Nephron (organoid): Measurements from ENCODE around the gene ARHGEF25.
"Not testable (repeated sequence)": the region's sequence is repeated elsewhere in the genome, so short reads cannot be mapped to it uniquely, and the experiment has no call there.

Experiments used
- H3K27ac Mint-ChIP-seq, 3 experiments: 2 replicates each; pipeline ENCODE4 v1.8.0; 2020; ENCODE audit warnings: mixed read lengths in 3 of 3, mild to moderate bottlenecking in 2 of 3, moderate library complexity in 1 of 3
- H3K27me3 Mint-ChIP-seq: 2 replicates; pipeline ENCODE4 v1.8.0; 2021; ENCODE audit warnings: low read depth, mild to moderate bottlenecking, moderate library complexity, mixed read lengths
- H3K36me3 Mint-ChIP-seq: 2 replicates; pipeline ENCODE4 v1.8.0; 2020; ENCODE audit warnings: low read depth, mixed read lengths
- H3K4me1 Mint-ChIP-seq: 2 replicates; pipeline ENCODE4 v1.8.0; 2020; ENCODE audit warnings: mixed read lengths
- H3K4me3 Mint-ChIP-seq, 3 experiments: 2 replicates each; pipeline ENCODE4 v1.8.0; 2020; ENCODE audit warnings: mild to moderate bottlenecking in 3 of 3, mixed read lengths in 3 of 3, moderate library complexity in 2 of 3
- H3K9me3 Mint-ChIP-seq: 2 replicates; pipeline ENCODE4 v1.8.0; 2020; ENCODE audit warnings: mixed read lengths
- TF ChIP-seq, protein P1 (sequence below), 3 experiments: fragments of 200-600 bp; sonication (generic); IDR thresholded peaks; one replicate each; pipeline ENCODE4 v1.5.0; 2021; ENCODE audit warnings: antibody characterized with exemption in 3 of 3; ENCODE audit not compliant: unreplicated experiment in 3 of 3

Gene ARHGEF25

DNA sequence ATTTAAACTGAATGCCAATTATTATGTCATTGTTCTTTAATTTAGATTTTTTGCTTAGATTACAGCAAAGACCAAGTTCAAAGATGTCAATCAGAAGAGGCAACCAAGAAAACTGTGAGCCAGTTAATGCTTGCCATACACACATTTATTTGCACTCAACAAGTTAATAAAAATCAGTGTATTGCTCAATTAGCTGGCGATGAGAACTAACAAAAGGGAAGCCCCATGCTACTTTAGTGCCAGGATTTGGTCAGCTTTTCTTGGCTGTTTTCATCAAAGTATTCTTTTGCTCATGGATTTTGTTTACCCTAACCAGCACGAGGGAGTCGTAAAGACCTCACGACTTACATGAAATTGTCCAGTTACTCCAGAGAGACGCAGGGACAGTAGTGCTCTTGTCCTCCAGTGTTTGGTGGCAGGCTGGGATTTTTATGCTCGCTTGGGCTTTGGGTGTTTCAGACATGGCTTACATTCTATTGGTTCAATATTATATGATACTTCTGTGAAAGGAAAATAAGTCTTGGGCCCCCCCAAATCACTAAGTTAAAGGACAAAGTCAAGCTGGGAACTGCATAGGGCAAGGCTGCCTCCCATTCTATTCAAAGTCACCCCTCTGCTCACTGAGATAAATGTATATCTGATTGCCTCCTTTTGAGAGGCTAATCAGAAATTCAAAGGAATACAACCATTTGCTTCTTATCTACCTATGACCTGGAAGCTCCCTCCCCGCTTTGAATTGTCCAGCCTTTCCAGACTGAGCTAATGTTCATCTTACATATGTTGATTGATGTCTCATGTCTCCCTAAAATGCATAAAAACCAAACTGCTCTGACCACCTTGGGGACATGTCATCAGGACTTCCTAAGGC lies 29.2 kb downstream of the ARHGEF25 start:
- H3K4me1 Mint-ChIP-seq, result no peaks in the 10 kb centered on the region
- TF ChIP-seq, protein P1, sequence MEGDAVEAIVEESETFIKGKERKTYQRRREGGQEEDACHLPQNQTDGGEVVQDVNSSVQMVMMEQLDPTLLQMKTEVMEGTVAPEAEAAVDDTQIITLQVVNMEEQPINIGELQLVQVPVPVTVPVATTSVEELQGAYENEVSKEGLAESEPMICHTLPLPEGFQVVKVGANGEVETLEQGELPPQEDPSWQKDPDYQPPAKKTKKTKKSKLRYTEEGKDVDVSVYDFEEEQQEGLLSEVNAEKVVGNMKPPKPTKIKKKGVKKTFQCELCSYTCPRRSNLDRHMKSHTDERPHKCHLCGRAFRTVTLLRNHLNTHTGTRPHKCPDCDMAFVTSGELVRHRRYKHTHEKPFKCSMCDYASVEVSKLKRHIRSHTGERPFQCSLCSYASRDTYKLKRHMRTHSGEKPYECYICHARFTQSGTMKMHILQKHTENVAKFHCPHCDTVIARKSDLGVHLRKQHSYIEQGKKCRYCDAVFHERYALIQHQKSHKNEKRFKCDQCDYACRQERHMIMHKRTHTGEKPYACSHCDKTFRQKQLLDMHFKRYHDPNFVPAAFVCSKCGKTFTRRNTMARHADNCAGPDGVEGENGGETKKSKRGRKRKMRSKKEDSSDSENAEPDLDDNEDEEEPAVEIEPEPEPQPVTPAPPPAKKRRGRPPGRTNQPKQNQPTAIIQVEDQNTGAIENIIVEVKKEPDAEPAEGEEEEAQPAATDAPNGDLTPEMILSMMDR (IDR thresholded peaks at IDR 0.05; ENCODE audit: unreplicated experiment in 3 of 3), result no peak
- no peaks in the 10 kb centered on the region for H3K36me3 Mint-ChIP-seq
- peaks cover 5% of the 10 kb centered on the region for H3K9me3 Mint-ChIP-seq
- H3K27me3 Mint-ChIP-seq, result peaks cover 52% of the 10 kb centered on the region
- H3K4me3 Mint-ChIP-seq, result no peak overlapping the region
- H3K27ac Mint-ChIP-seq, result no peak overlapping the region

DNA sequence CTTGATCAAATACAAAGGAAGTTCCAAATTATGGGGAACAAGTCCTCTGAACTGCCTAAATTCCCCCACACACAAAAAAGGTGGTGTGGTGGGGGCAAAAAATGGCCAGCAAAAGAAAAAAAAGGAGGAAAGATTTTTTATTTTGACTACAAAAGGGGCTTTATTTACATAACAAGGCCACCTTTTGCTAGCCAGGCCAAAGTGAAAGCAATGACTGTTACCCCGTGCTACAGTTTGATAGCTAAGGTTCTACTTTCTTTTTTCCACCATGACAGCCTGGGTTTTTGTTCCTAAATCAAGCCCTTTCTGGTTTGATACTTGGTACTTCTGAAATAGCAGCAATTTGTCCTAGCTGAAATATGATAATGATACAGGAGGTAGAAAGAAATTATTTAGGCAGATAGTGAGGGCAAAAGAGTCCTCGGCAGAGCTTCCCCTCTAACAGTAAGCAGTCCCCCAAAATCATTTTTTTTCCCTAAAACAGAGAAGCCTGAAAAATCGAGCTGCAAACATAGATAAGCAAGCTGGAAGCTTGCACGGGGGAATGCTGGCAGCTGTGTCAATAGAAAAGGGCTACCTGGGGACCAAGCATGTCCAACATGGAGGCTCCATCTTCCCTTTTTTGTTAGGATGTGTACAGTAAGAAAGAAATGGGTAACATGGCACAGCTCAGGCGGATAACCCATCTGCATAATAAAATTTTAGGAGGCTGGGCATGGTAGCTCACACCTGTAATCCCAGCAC lies 30.6 kb downstream of the ARHGEF25 start:
- no peak overlapping the region for H3K4me3 Mint-ChIP-seq
- H3K27me3 Mint-ChIP-seq, result peaks cover 48% of the 10 kb centered on the region
- peaks cover 10% of the 10 kb centered on the region for H3K9me3 Mint-ChIP-seq
- no peak overlapping the region for H3K27ac Mint-ChIP-seq
- TF ChIP-seq, protein P1 (IDR thresholded peaks at IDR 0.05; ENCODE audit: unreplicated experiment in 3 of 3), result no peak
- no peaks in the 10 kb centered on the region for H3K36me3 Mint-ChIP-seq
- no peaks in the 10 kb centered on the region for H3K4me1 Mint-ChIP-seq

DNA sequence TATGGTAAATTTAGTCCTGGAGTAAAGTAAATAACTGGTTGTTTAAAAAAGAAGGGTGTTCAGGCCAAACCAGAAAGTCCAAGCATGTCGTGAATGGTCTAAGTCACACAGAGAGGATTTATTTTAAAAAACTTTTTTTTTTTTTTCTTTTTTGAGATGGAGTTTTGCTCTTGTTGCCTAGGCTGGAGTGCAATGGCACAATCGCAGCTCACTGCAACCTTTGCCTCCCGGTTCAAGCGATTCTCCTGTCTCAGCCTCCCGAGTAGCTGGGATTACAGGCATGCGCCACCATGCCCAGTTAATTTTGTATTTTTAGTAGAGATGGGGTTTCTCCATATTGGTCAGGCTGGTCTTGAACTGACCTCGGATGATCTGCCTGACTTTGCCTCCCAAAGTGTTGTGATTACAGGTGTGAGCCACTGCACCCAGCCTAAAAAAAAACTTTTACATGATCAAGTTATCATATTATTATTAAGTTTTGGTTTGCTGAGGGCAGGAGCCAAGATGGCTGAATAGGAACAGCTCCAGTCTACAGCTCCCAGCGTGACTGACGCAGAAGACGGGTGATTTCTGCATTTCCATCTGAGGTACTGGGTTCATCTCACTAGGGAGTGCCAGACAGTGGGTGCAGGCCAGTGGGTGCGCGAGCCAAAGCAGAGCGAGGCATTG lies 34.9 kb downstream of the ARHGEF25 start:
- H3K27ac Mint-ChIP-seq, H3K4me1 Mint-ChIP-seq, H3K36me3 Mint-ChIP-seq, H3K4me3 Mint-ChIP-seq, H3K9me3 Mint-ChIP-seq: not testable (repeated sequence)
- peaks cover 13% of the 10 kb centered on the region for H3K27me3 Mint-ChIP-seq

DNA sequence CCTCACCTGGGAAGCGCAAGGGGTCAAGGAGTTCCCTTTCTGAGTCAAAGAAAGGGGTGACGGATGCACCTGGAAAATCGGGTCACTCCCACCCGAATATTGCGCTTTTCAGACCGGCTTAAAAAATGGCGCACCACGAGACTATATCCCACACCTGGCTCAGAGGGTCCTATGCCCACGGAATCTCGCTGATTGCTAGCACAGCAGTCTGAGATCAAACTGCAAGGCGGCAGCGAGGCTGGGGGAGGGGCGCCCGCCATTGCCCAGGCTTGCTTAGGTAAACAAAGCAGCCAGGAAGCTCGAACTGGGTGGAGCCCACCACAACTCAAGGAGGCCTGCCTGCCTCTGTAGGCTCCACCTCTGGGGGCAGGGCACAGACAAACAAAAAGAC lies 35.4 kb downstream of the ARHGEF25 start:
- not testable (repeated sequence) for H3K27me3 Mint-ChIP-seq, H3K4me3 Mint-ChIP-seq, H3K27ac Mint-ChIP-seq, H3K9me3 Mint-ChIP-seq, H3K4me1 Mint-ChIP-seq, H3K36me3 Mint-ChIP-seq

DNA sequence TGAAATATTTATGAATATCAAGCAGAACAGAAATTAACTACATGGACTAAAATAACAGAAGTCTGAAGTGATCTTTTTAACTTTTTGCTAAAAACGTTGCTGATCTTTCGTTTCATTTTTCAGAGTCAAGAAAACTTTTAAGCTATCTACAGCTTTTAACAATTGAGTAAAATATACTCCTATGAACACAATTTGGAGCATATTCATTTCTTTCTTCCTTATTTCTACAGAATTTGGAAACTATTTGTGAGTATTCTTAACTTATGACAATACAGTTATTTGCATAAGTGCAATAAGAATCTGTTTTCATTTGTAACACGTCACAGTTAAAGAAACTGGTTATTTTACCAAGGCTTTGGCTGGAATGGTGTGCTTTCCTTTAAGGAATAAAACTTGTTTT lies 42.8 kb downstream of the ARHGEF25 start:
- TF ChIP-seq, protein P1 (IDR thresholded peaks at IDR 0.05; ENCODE audit: unreplicated experiment in 3 of 3), result no peak
- no peak overlapping the region for H3K4me3 Mint-ChIP-seq

DNA sequence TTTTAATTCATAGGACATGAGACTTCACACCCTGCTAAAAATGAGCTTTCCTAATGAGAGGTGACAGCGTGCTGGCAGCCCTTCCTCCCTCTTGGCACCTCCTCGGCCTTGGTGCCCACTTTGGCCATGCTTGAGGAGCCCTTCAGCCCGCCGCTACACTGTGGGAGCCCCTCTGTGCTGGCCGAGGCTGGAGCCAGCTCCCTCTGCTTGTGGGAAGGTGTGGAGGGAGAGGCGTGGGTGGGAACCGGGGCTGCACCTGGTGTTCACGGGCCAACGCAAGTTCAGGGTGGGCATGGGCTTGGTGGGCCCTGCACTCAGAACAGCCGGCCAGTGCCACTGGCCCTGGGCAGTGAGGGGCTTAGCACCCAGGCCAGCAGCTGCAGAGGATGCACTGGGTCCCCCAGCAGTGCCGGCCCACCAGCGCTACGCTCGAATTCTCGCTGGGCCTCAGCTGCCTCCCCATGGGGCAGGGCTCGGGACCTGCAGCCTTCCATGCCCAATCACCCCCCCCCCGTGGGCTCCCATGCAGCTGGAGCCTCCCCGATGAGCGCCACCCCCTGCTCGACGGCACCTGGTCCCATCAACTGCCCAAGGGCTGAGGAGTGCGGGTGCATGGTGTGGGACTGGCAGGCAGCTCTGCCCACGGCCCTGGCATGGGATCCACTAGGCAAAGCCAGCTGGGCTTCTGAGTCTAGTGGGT lies 44.5 kb downstream of the ARHGEF25 start:
- TF ChIP-seq, protein P1 (IDR thresholded peaks at IDR 0.05; ENCODE audit: unreplicated experiment in 3 of 3), result no peak
- no peak overlapping the region for H3K4me3 Mint-ChIP-seq
- H3K27me3 Mint-ChIP-seq, result peaks cover 5% of the 10 kb centered on the region
- no peaks in the 10 kb centered on the region for H3K4me1 Mint-ChIP-seq
- H3K36me3 Mint-ChIP-seq, result peaks cover 3% of the 10 kb centered on the region
- H3K27ac Mint-ChIP-seq, result no peak overlapping the region
- peaks cover 25% of the 10 kb centered on the region for H3K9me3 Mint-ChIP-seq

More for the DNA sequence above, 42.8 kb downstream of the ARHGEF25 start:
- Mint-ChIP-seq H3K27me3 (peaks cover 5% of the 10 kb centered on the region), H3K27ac (no peak overlapping the region), H3K36me3 (peaks cover 3% of the 10 kb centered on the region), H3K4me1 (no peaks in the 10 kb centered on the region), H3K9me3 (peaks cover 22% of the 10 kb centered on the region)

DNA sequence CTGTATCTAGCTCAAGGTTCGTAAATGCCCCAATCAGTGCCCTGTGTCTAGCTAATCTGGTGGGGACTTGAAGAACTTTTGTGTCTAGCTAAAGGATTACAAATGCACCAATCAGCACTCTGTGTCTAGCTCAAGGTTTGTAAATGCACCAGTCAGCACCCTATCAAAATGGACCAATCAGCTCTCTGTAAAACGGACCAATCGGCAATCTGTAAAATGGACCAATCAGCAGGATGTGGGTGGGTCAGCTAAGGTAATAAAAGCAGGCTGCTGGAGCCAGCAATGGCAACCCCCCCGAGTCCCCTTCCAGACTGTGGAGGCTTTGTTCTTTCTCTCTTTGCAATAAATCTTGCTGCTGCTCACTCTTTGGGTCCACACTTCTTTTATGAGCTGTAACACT lies 45.2 kb downstream of the ARHGEF25 start:
- H3K4me3 Mint-ChIP-seq, H3K4me1 Mint-ChIP-seq, H3K36me3 Mint-ChIP-seq, H3K27ac Mint-ChIP-seq, H3K27me3 Mint-ChIP-seq: not testable (repeated sequence)
- peaks cover 29% of the 10 kb centered on the region for H3K9me3 Mint-ChIP-seq
